CD4-positive, CD25-positive, alpha-beta regulatory T cell (primary cell): ENCODE data around the gene TCF23. TPM values are rescaled to one million over a fixed set of nuclear protein-coding genes. Genes with fewer than 3 reads are reported as not detected.
A peak's percentile ranks its signal among the peaks of the same experiment; 100 is the strongest.
"Not testable (repeated sequence)": the region's sequence is repeated elsewhere in the genome, so short reads cannot be mapped to it uniquely, and the experiment has no call there.

Source experiments
- ATAC-seq, 2 donors: fragments of 150-1000 bp; cut with Tn5 transposase; one replicate each; pipeline ENCODE4 v1.10.0; 2021; ENCODE audit warnings: low read depth in 2 of 2, moderate number of reproducible peaks in 2 of 2, moderate library complexity in 1 of 2
- DNase-seq, 3 donors: peaks; one replicate each; pipeline versions ENCODE4 v3.0.0 to v3.0.0-alpha.2; 2012 to 2022; ENCODE audit warnings: mixed read lengths in 1 of 3
- H3K27ac ChIP-seq: one replicate; pipeline ENCODE4 v1.7.0; 2013; ENCODE audit warnings: mild to moderate bottlenecking, low read length; ENCODE audit not compliant: insufficient read depth, poor library complexity, severe bottlenecking
- H3K27me3 ChIP-seq: one replicate; pipeline ENCODE4 v1.7.0; 2013; ENCODE audit warnings: low read length; ENCODE audit not compliant: control insufficient read depth, insufficient read depth
- H3K36me3 ChIP-seq: one replicate; pipeline ENCODE4 v1.7.0; 2013; ENCODE audit warnings: mild to moderate bottlenecking, low read length, moderate library complexity; ENCODE audit not compliant: control insufficient read depth, insufficient read depth
- H3K4me1 ChIP-seq: 2 replicates; pipeline ENCODE4 v1.7.0; 2013; ENCODE audit warnings: mild to moderate bottlenecking, low read length; ENCODE audit not compliant: insufficient read depth, control insufficient read depth, poor library complexity, severe bottlenecking
- H3K4me3 ChIP-seq: one replicate; pipeline ENCODE4 v1.7.0; 2013; ENCODE audit warnings: low read depth, mild to moderate bottlenecking, low read length, moderate library complexity
- H3K9me3 ChIP-seq, 2 experiments: 1 replicate in 1 of 2; 2 replicates in 1 of 2; pipeline ENCODE4 v1.7.0; 2013; ENCODE audit warnings: low read length in 2 of 2, mild to moderate bottlenecking in 1 of 2, moderate library complexity in 1 of 2; ENCODE audit not compliant: control insufficient read depth in 2 of 2
- H3K27ac Mint-ChIP-seq, 3 donors: one replicate each; pipeline ENCODE4 v1.8.0; 2020 to 2022; ENCODE audit warnings: mild to moderate bottlenecking in 3 of 3, mixed read lengths in 3 of 3, moderate library complexity in 2 of 3
- H3K27me3 Mint-ChIP-seq: one replicate; pipeline ENCODE4 v1.8.0; 2022; ENCODE audit warnings: mild to moderate bottlenecking, mixed read lengths
- H3K36me3 Mint-ChIP-seq: one replicate; pipeline ENCODE4 v1.8.0; 2020; ENCODE audit warnings: mixed read lengths
- H3K4me1 Mint-ChIP-seq, 4 donors: one replicate each; pipeline ENCODE4 v1.8.0; 2020 to 2022; ENCODE audit warnings: mixed read lengths in 4 of 4, mild to moderate bottlenecking in 1 of 4
- H3K4me3 Mint-ChIP-seq, 4 donors: one replicate each; pipeline ENCODE4 v1.8.0; 2020 to 2022; ENCODE audit warnings: mild to moderate bottlenecking in 4 of 4, mixed read lengths in 4 of 4, moderate library complexity in 3 of 4
- H3K9me3 Mint-ChIP-seq, 7 donors: one replicate each; pipeline ENCODE4 v1.8.0; 2020 to 2022; ENCODE audit warnings: mixed read lengths in 7 of 7, mild to moderate bottlenecking in 3 of 7, moderate library complexity in 2 of 7
- polyA plus RNA-seq, 4 donors: library from polyadenylated mRNA; unstranded; fragments of 300-500 nt; fragmentation: Illumina TruSeq; gene quantifications; one replicate each; pipeline ENCODE4 v1.2.3, GENCODE V29; 2021
- total RNA-seq: library from RNA; stranded (reverse); gene quantifications from one replicate; pipeline ENCODE4 v1.2.3, GENCODE V29; 2022

TCF23 gene
- total and polyA plus RNA-seq, 5 donors from 2014 or later = not detected

GRCh38 chr2:27110603-27111352, 38.0 kb upstream of the TCF23 start:
- H3K4me3 ChIP-seq, H3K4me1 ChIP-seq, H3K27ac Mint-ChIP-seq, H3K27me3 ChIP-seq, H3K27ac ChIP-seq, H3K4me3 Mint-ChIP-seq, H3K36me3 Mint-ChIP-seq, ATAC-seq, H3K36me3 ChIP-seq, H3K4me1 Mint-ChIP-seq, H3K9me3 Mint-ChIP-seq, H3K9me3 ChIP-seq, DNase-seq: not testable (repeated sequence)
- H3K27me3 Mint-ChIP-seq = peaks cover 37% of the 10 kb centered on the region

GRCh38 chr2:27111392-27112078, 37.3 kb upstream of the TCF23 start:
- not testable (repeated sequence) for H3K36me3 ChIP-seq, DNase-seq, H3K9me3 ChIP-seq, H3K4me3 ChIP-seq, H3K4me1 ChIP-seq, ATAC-seq, H3K27ac Mint-ChIP-seq, H3K27ac ChIP-seq, H3K9me3 Mint-ChIP-seq, H3K27me3 ChIP-seq, H3K36me3 Mint-ChIP-seq, H3K4me3 Mint-ChIP-seq, H3K4me1 Mint-ChIP-seq
- H3K27me3 Mint-ChIP-seq = peaks cover 41% of the 10 kb centered on the region

GRCh38 chr2:27115519-27115918, 33.3 kb upstream of the TCF23 start:
- no peak overlapping the region for H3K27ac Mint-ChIP-seq
- DNase-seq (no peak), ATAC-seq (no peak)
- no peaks in the 10 kb centered on the region for H3K36me3 Mint-ChIP-seq
- Histone ChIP-seq H3K27me3 (peaks cover 9% of the 10 kb centered on the region), H3K36me3 (no peaks in the 10 kb centered on the region), H3K9me3 (no peaks in the 10 kb centered on the region), H3K4me1 (peaks cover 6% of the 10 kb centered on the region), H3K27ac (no peak overlapping the region), H3K4me3 (no peak overlapping the region)
- peaks cover 0 to 12% (median 2%) of the 10 kb centered on the region in 4 donors for H3K4me1 Mint-ChIP-seq
- H3K27me3 Mint-ChIP-seq = peaks cover 60% of the 10 kb centered on the region
- H3K9me3 Mint-ChIP-seq = peaks cover 0 to 2% (median 0%) of the 10 kb centered on the region in 7 donors
- H3K4me3 Mint-ChIP-seq = peak overlapping the region in 1 of 4 donors; percentile 66

- no peaks in the 10 kb centered on the region for H3K36me3 Mint-ChIP-seq
- Histone ChIP-seq H3K4me1 (peaks cover 11% of the 10 kb centered on the region), H3K27me3 (peaks cover 9% of the 10 kb centered on the region), H3K27ac (no peak overlapping the region), H3K4me3 (no peak overlapping the region), H3K36me3 (no peaks in the 10 kb centered on the region), H3K9me3 (no peaks in the 10 kb centered on the region)
- H3K9me3 Mint-ChIP-seq = peaks cover 0 to 2% (median 0%) of the 10 kb centered on the region in 7 donors
- H3K27ac Mint-ChIP-seq = no peak overlapping the region
- H3K4me1 Mint-ChIP-seq = peaks cover 3 to 23% (median 7%) of the 10 kb centered on the region in 4 donors
- H3K27me3 Mint-ChIP-seq = peaks cover 64% of the 10 kb centered on the region
- DNase-seq (no peak), ATAC-seq (no peak)
- peak overlapping the region in 2 of 4 donors; percentile 19 to 35 for H3K4me3 Mint-ChIP-seq
Measured at GRCh38 chr2:27117995-27118524, 30.7 kb upstream of the TCF23 start.

GRCh38 chr2:27118525-27119329, 30.1 kb upstream of the TCF23 start, which contains the start of gene CGREF1:
CGREF1 (minus strand) TSS chr2:27119128; CDS start chr2:27104366, 14,762 bp downstream.
- Histone ChIP-seq H3K27ac (no peak within 1 kb of the TSS), H3K4me1 (peaks cover 17% of the 10 kb centered on the region), H3K9me3 (no peaks in the 10 kb centered on the region), H3K36me3 (no peaks in the 10 kb centered on the region), H3K4me3 (peak within 1 kb of the TSS; percentile 15), H3K27me3 (peaks cover 9% of the 10 kb centered on the region)
- Mint-ChIP-seq H3K36me3 (no peaks in the 10 kb centered on the region), H3K27me3 (peaks cover 57% of the 10 kb centered on the region), H3K9me3 (peaks cover 0 to 2% (median 0%) of the 10 kb centered on the region in 7 donors), H3K27ac (peak within 1 kb of the TSS in 1 of 3 donors; percentile 38), H3K4me3 (peak within 1 kb of the TSS in 3 of 4 donors; percentile 73 to 82 (median 77)), H3K4me1 (peaks cover 5 to 27% (median 8%) of the 10 kb centered on the region in 4 donors)
- ATAC-seq = no peak
- DNase-seq = peak in 1 of 3 donors; percentile 21

- ATAC-seq, H3K27me3 ChIP-seq, H3K36me3 Mint-ChIP-seq, H3K36me3 ChIP-seq, H3K27ac ChIP-seq, H3K9me3 Mint-ChIP-seq, DNase-seq, H3K9me3 ChIP-seq: not testable (repeated sequence)
- peak overlapping the region in 3 of 4 donors; percentile 73 to 82 (median 77) for H3K4me3 Mint-ChIP-seq
- peaks cover 52% of the 10 kb centered on the region for H3K27me3 Mint-ChIP-seq
- Histone ChIP-seq H3K4me3 (peak overlapping the region; percentile 15), H3K4me1 (peaks cover 22% of the 10 kb centered on the region)
- peak overlapping the region in 1 of 3 donors; percentile 38 for H3K27ac Mint-ChIP-seq
- peaks cover 5 to 32% (median 8%) of the 10 kb centered on the region in 4 donors for H3K4me1 Mint-ChIP-seq
Measured at GRCh38 chr2:27119330-27119670, 29.5 kb upstream of the TCF23 start.

- DNase-seq (no peak), ATAC-seq (no peak)
- H3K9me3 Mint-ChIP-seq = peaks cover 0 to 2% (median 0%) of the 10 kb centered on the region in 7 donors
- peak overlapping the region; percentile 5 to 90 (median 48) for H3K4me3 Mint-ChIP-seq
- H3K27me3 Mint-ChIP-seq = peaks cover 35% of the 10 kb centered on the region
- H3K27ac ChIP-seq = no peak overlapping the region
- no peak overlapping the region for H3K27ac Mint-ChIP-seq
- H3K4me1 ChIP-seq = peaks cover 22% of the 10 kb centered on the region
- H3K36me3 Mint-ChIP-seq = no peaks in the 10 kb centered on the region
- H3K9me3 ChIP-seq = no peaks in the 10 kb centered on the region
- peaks cover 5 to 32% (median 8%) of the 10 kb centered on the region in 4 donors for H3K4me1 Mint-ChIP-seq
- no peak overlapping the region for H3K4me3 ChIP-seq
- H3K27me3 ChIP-seq = peaks cover 9% of the 10 kb centered on the region
- no peaks in the 10 kb centered on the region for H3K36me3 ChIP-seq
Measured at GRCh38 chr2:27121906-27122305, 26.9 kb upstream of the TCF23 start.
